ENCODE data around the gene ARPC1B.

ARPC1B gene

GRCh38 chr7:99362801-99363200 is 11.7 kb upstream of the ARPC1B start:
- no peak overlapping the region for H3K4me3 ChIP-seq (ENCODE audit: insufficient read depth in 1 of 2, low read depth in 1 of 2, low read length in 2 of 2)
- no peaks in the 10 kb centered on the region for H3K9me3 ChIP-seq (ENCODE audit: control insufficient read depth, low read length)
- peak overlapping the region; percentile 49 for H2AK5ac ChIP-seq (ENCODE audit: low read length, severe bottlenecking)
- H3K9ac ChIP-seq (ENCODE audit: low read length) = peak overlapping the region; percentile 31
- no peaks in the 10 kb centered on the region for H3K27me3 ChIP-seq (ENCODE audit: control insufficient read depth in 1 of 2, insufficient read depth in 1 of 2, low read length in 2 of 2)
- H3K27ac ChIP-seq (ENCODE audit: low read length, poor library complexity, severe bottlenecking) = peak overlapping the region; percentile 79
- H3K36me3 ChIP-seq (ENCODE audit: control insufficient read depth in 1 of 2, insufficient read depth in 2 of 2, low read depth in 1 of 2, low read length in 2 of 2) = peaks cover 70 to 76% of the 10 kb centered on the region in 2 experiments
- no peak overlapping the region for H3K14ac ChIP-seq (ENCODE audit: low read length in 2 of 2)
- WGBS = 42% methylated on average over 3 of the region's 3 CpGs
- no peak overlapping the region for H3K4ac ChIP-seq (ENCODE audit: low read depth in 1 of 2, low read length in 2 of 2)
- no peak overlapping the region for H2BK120ac ChIP-seq (ENCODE audit: low read depth, low read length)
- H2BK5ac ChIP-seq (ENCODE audit: low read depth, low read length, poor library complexity, severe bottlenecking) = no peak overlapping the region
- DNase-seq = peak; percentile 88
- H4K8ac ChIP-seq (ENCODE audit: low read length) = no peak overlapping the region
- H2AFZ ChIP-seq (ENCODE audit: low read depth, low read length) = no peak overlapping the region
- peaks cover 27% of the 10 kb centered on the region for H3K79me1 ChIP-seq (replicated peaks; ENCODE audit: low read length, poor library complexity, severe bottlenecking)
- no peak overlapping the region for H3K18ac ChIP-seq (ENCODE audit: low read depth in 1 of 2, low read length in 2 of 2)
- H3K4me1 ChIP-seq (ENCODE audit: control insufficient read depth, insufficient read depth, low read depth, low read length) = peaks cover 6% of the 10 kb centered on the region
- no peak overlapping the region for H2BK12ac ChIP-seq (ENCODE audit: low read length in 2 of 2)
- H2BK15ac ChIP-seq (ENCODE audit: low read depth, poor library complexity, severe bottlenecking) = no peak overlapping the region
- H3K4me2 ChIP-seq (ENCODE audit: low read length, poor library complexity, severe bottlenecking) = no peak overlapping the region
- H4K91ac ChIP-seq (ENCODE audit: low read length) = no peak overlapping the region
- H3K23ac ChIP-seq (ENCODE audit: low read length in 2 of 2) = no peak overlapping the region

GRCh38 chr7:99363286-99363685 is 11.2 kb upstream of the ARPC1B start:
- H3K79me1 ChIP-seq (replicated peaks; ENCODE audit: low read length, poor library complexity, severe bottlenecking) = peaks cover 25% of the 10 kb centered on the region
- H3K9ac ChIP-seq (ENCODE audit: low read length) = peak overlapping the region; percentile 31
- no peak overlapping the region for H2AFZ ChIP-seq (ENCODE audit: low read depth, low read length)
- no peak for DNase-seq
- H3K27me3 ChIP-seq (ENCODE audit: control insufficient read depth in 1 of 2, insufficient read depth in 1 of 2, low read length in 2 of 2) = no peaks in the 10 kb centered on the region
- H3K4me2 ChIP-seq (ENCODE audit: low read length, poor library complexity, severe bottlenecking) = no peak overlapping the region
- H3K23ac ChIP-seq (ENCODE audit: low read length in 2 of 2) = no peak overlapping the region
- no peak overlapping the region for H3K4ac ChIP-seq (ENCODE audit: low read depth in 1 of 2, low read length in 2 of 2)
- H2BK120ac ChIP-seq (ENCODE audit: low read depth, low read length) = no peak overlapping the region
- H3K14ac ChIP-seq (ENCODE audit: low read length in 2 of 2) = no peak overlapping the region
- peak overlapping the region; percentile 79 for H3K27ac ChIP-seq (ENCODE audit: low read length, poor library complexity, severe bottlenecking)
- no peak overlapping the region for H2BK12ac ChIP-seq (ENCODE audit: low read length in 2 of 2)
- H3K18ac ChIP-seq (ENCODE audit: low read depth in 1 of 2, low read length in 2 of 2) = no peak overlapping the region
- peaks cover 65 to 71% of the 10 kb centered on the region in 2 experiments for H3K36me3 ChIP-seq (ENCODE audit: control insufficient read depth in 1 of 2, insufficient read depth in 2 of 2, low read depth in 1 of 2, low read length in 2 of 2)
- peak overlapping the region; percentile 49 for H2AK5ac ChIP-seq (ENCODE audit: low read length, severe bottlenecking)
- H3K9me3 ChIP-seq (ENCODE audit: control insufficient read depth, low read length) = no peaks in the 10 kb centered on the region
- H2BK15ac ChIP-seq (ENCODE audit: low read depth, poor library complexity, severe bottlenecking) = no peak overlapping the region
- no peak overlapping the region for H4K91ac ChIP-seq (ENCODE audit: low read length)
- peaks cover 6% of the 10 kb centered on the region for H3K4me1 ChIP-seq (ENCODE audit: control insufficient read depth, insufficient read depth, low read depth, low read length)
- WGBS = 95% methylated on average over 4 of the region's 5 CpGs
- no peak overlapping the region for H4K8ac ChIP-seq (ENCODE audit: low read length)
- no peak overlapping the region for H2BK5ac ChIP-seq (ENCODE audit: low read depth, low read length, poor library complexity, severe bottlenecking)
- H3K4me3 ChIP-seq (ENCODE audit: insufficient read depth in 1 of 2, low read depth in 1 of 2, low read length in 2 of 2) = no peak overlapping the region

GRCh38 chr7:99365318-99366141 is 9.0 kb upstream of the ARPC1B start:
- H2BK12ac ChIP-seq (ENCODE audit: low read length in 2 of 2) = no peak overlapping the region
- H3K27ac ChIP-seq (ENCODE audit: low read length, poor library complexity, severe bottlenecking) = no peak overlapping the region
- H3K9ac ChIP-seq (ENCODE audit: low read length) = no peak overlapping the region
- H2BK15ac ChIP-seq (ENCODE audit: low read depth, poor library complexity, severe bottlenecking) = no peak overlapping the region
- H2AK5ac ChIP-seq (ENCODE audit: low read length, severe bottlenecking) = no peak overlapping the region
- H3K4ac ChIP-seq (ENCODE audit: low read depth in 1 of 2, low read length in 2 of 2) = no peak overlapping the region
- DNase-seq = no peak
- H3K4me1 ChIP-seq (ENCODE audit: control insufficient read depth, insufficient read depth, low read depth, low read length) = peaks cover 9% of the 10 kb centered on the region
- no peak overlapping the region for H4K91ac ChIP-seq (ENCODE audit: low read length)
- no peak overlapping the region for H3K14ac ChIP-seq (ENCODE audit: low read length in 2 of 2)
- no peak overlapping the region for H2AFZ ChIP-seq (ENCODE audit: low read depth, low read length)
- no peaks in the 10 kb centered on the region for H3K9me3 ChIP-seq (ENCODE audit: control insufficient read depth, low read length)
- no peak overlapping the region for H3K18ac ChIP-seq (ENCODE audit: low read depth in 1 of 2, low read length in 2 of 2)
- no peak overlapping the region for H4K8ac ChIP-seq (ENCODE audit: low read length)
- 94% methylated on average over 13 of the region's 17 CpGs for WGBS
- no peak overlapping the region for H2BK120ac ChIP-seq (ENCODE audit: low read depth, low read length)
- H3K23ac ChIP-seq (ENCODE audit: low read length in 2 of 2) = no peak overlapping the region
- no peak overlapping the region for H3K4me2 ChIP-seq (ENCODE audit: low read length, poor library complexity, severe bottlenecking)
- H3K36me3 ChIP-seq (ENCODE audit: control insufficient read depth in 1 of 2, insufficient read depth in 2 of 2, low read depth in 1 of 2, low read length in 2 of 2) = peaks cover 51 to 57% of the 10 kb centered on the region in 2 experiments
- H3K79me1 ChIP-seq (replicated peaks; ENCODE audit: low read length, poor library complexity, severe bottlenecking) = peaks cover 19% of the 10 kb centered on the region
- H3K27me3 ChIP-seq (ENCODE audit: control insufficient read depth in 1 of 2, insufficient read depth in 1 of 2, low read length in 2 of 2) = no peaks in the 10 kb centered on the region
- no peak overlapping the region for H3K4me3 ChIP-seq (ENCODE audit: insufficient read depth in 1 of 2, low read depth in 1 of 2, low read length in 2 of 2)
- no peak overlapping the region for H2BK5ac ChIP-seq (ENCODE audit: low read depth, low read length, poor library complexity, severe bottlenecking)

DNA sequence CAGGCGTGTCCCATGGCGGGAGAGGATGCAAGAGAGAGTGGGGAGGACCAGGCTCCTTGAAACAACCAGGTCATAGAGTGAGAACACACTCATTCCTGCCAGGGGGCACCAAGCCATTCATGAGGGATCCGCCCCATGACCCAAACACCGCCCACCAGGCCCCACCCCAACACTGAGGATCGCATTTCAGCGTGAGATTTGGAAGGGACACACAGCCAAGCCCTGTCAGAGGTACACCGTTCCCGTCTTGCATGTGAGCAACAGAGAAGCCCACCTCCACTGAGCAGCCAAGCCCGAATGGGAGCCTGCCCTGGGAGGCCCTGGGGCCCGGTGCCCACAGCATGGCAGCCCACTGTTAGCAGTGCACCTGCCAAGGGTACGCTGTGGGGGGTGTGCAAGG is 7.9 kb upstream of the ARPC1B start:
- H3K4me1 ChIP-seq (ENCODE audit: control insufficient read depth, insufficient read depth, low read depth, low read length) = peaks cover 13% of the 10 kb centered on the region
- no peak overlapping the region for H3K14ac ChIP-seq (ENCODE audit: low read length in 2 of 2)
- no peak overlapping the region for H2AFZ ChIP-seq (ENCODE audit: low read depth, low read length)
- no peak overlapping the region for H3K4ac ChIP-seq (ENCODE audit: low read depth in 1 of 2, low read length in 2 of 2)
- H4K8ac ChIP-seq (ENCODE audit: low read length) = no peak overlapping the region
- no peaks in the 10 kb centered on the region for H3K9me3 ChIP-seq (ENCODE audit: control insufficient read depth, low read length)
- no peak overlapping the region for H3K4me3 ChIP-seq (ENCODE audit: insufficient read depth in 1 of 2, low read depth in 1 of 2, low read length in 2 of 2)
- DNase-seq = no peak
- H3K23ac ChIP-seq (ENCODE audit: low read length in 2 of 2) = no peak overlapping the region
- no peak overlapping the region for H3K27ac ChIP-seq (ENCODE audit: low read length, poor library complexity, severe bottlenecking)
- H3K27me3 ChIP-seq (ENCODE audit: control insufficient read depth in 1 of 2, insufficient read depth in 1 of 2, low read length in 2 of 2) = no peaks in the 10 kb centered on the region
- no peak overlapping the region for H2BK15ac ChIP-seq (ENCODE audit: low read depth, poor library complexity, severe bottlenecking)
- H4K91ac ChIP-seq (ENCODE audit: low read length) = no peak overlapping the region
- H3K4me2 ChIP-seq (ENCODE audit: low read length, poor library complexity, severe bottlenecking) = no peak overlapping the region
- no peak overlapping the region for H2BK120ac ChIP-seq (ENCODE audit: low read depth, low read length)
- no peak overlapping the region for H3K18ac ChIP-seq (ENCODE audit: low read depth in 1 of 2, low read length in 2 of 2)
- peaks cover 46 to 47% of the 10 kb centered on the region in 2 experiments for H3K36me3 ChIP-seq (ENCODE audit: control insufficient read depth in 1 of 2, insufficient read depth in 2 of 2, low read depth in 1 of 2, low read length in 2 of 2)
- peaks cover 19% of the 10 kb centered on the region for H3K79me1 ChIP-seq (replicated peaks; ENCODE audit: low read length, poor library complexity, severe bottlenecking)
- H3K9ac ChIP-seq (ENCODE audit: low read length) = no peak overlapping the region
- WGBS = 91% methylated on average over 11 of the region's 11 CpGs
- no peak overlapping the region for H2AK5ac ChIP-seq (ENCODE audit: low read length, severe bottlenecking)
- H2BK12ac ChIP-seq (ENCODE audit: low read length in 2 of 2) = no peak overlapping the region
- H2BK5ac ChIP-seq (ENCODE audit: low read depth, low read length, poor library complexity, severe bottlenecking) = no peak overlapping the region
